Urinary bladder (tissue), 4 donors: ENCODE results near the gene SLC17A1. TPM values are rescaled to one million over a fixed set of nuclear protein-coding genes. Genes with fewer than 3 reads are reported as not detected.

Experiments
- DNase-seq: peaks from one replicate; pipeline ENCODE4 v3.0.0-alpha.2; 2015; ENCODE audit errors: extremely low spot score
- H3K27ac ChIP-seq: one replicate; pipeline ENCODE4 v1.5.1; 2013; ENCODE audit warnings: low read depth, mild to moderate bottlenecking, moderate library complexity
- H3K36me3 ChIP-seq: one replicate; pipeline ENCODE4 v1.6.1; 2013; ENCODE audit warnings: mild to moderate bottlenecking, moderate library complexity; ENCODE audit not compliant: insufficient read depth
- H3K4me1 ChIP-seq: one replicate; pipeline ENCODE4 v1.6.1; 2013; ENCODE audit warnings: mild to moderate bottlenecking, moderate library complexity; ENCODE audit not compliant: insufficient read depth
- H3K4me3 ChIP-seq: one replicate; pipeline ENCODE4 v1.5.1; 2013; ENCODE audit warnings: low read depth, low read length
- polyA plus RNA-seq: library from polyadenylated mRNA; stranded (reverse); fragments of 200-250 nt; gene quantifications from one replicate; pipeline ENCODE4 v1.2.3, GENCODE V29; 2013
- total RNA-seq: library from RNA; depleted of rRNA; stranded (reverse); fragments of >200 nt; gene quantifications from one replicate; pipeline ENCODE4 v1.2.3, GENCODE V29; 2014
- donor health status: healthy with polysubstance abuse.
- donor health status: healthy.

SLC17A1 gene
- total and polyA plus RNA-seq, 2 donors = not detected

GRCh38 chr6:25735261-25735660 is 96.6 kb downstream of the SLC17A1 start:
- Histone ChIP-seq H3K36me3 (no peaks in the 10 kb centered on the region), H3K4me1 (no peaks in the 10 kb centered on the region), H3K27ac (no peak overlapping the region), H3K4me3 (no peak overlapping the region)
- DNase-seq = no peak

Other genes with a start within 250 kb of the SLC17A1 start
- 0.21 TPM for gene SCGN, start 179.8 kb downstream of the SLC17A1 start, total RNA-seq
- gene SCGN, start 179.8 kb downstream of the SLC17A1 start, polyA plus RNA-seq = 0.09 TPM
- not detected for gene SLC17A4, start 77.3 kb downstream of the SLC17A1 start, total RNA-seq
- gene SLC17A4, start 77.3 kb downstream of the SLC17A1 start, polyA plus RNA-seq = 0.01 TPM
- gene SLC17A3, start 42.2 kb upstream of the SLC17A1 start, total RNA-seq = not detected
- not detected for gene SLC17A3, start 42.2 kb upstream of the SLC17A1 start, polyA plus RNA-seq
- gene SLC17A2, start 98.6 kb upstream of the SLC17A1 start, total RNA-seq = 0.11 TPM
- gene SLC17A2, start 98.6 kb upstream of the SLC17A1 start, polyA plus RNA-seq = 0.04 TPM
- gene TRIM38, start 130.8 kb upstream of the SLC17A1 start, total RNA-seq = 13.4 TPM
- gene TRIM38, start 130.8 kb upstream of the SLC17A1 start, polyA plus RNA-seq = 4.6 TPM